Activated naive CD4-positive, alpha-beta T cell treated with anti-CD3 and anti-CD28 coated beads, Interleukin-2, amount 10 ng/mL, durations not matched to agents 7 days and 5 days (primary cell): ENCODE measurements around the gene OR10H1.
"Not testable (repeated sequence)": the region's sequence is repeated elsewhere in the genome, so short reads cannot be mapped to it uniquely, and the experiment has no call there.

Experiments used
- CTCF ChIA-PET: fragments of 350-600 bp; sonication (Branson Sonifier 250); formaldehyde crosslinking; loops from one replicate; lab custom pipeline; 2021; ENCODE audit warnings: antibody characterized with exemption; lab: Charles Lee
- DNase-seq: peaks from one replicate; pipeline ENCODE4 v3.0.0-alpha.2; 2020
- H3K27ac Mint-ChIP-seq: one replicate; pipeline ENCODE4 v1.8.0; 2021; ENCODE audit warnings: mild to moderate bottlenecking, moderate library complexity, mixed read lengths
- H3K27me3 Mint-ChIP-seq: one replicate; pipeline ENCODE4 v1.8.0; 2021; ENCODE audit warnings: mild to moderate bottlenecking, mixed read lengths
- H3K36me3 Mint-ChIP-seq: one replicate; pipeline ENCODE4 v1.8.0; 2021; ENCODE audit warnings: mixed read lengths
- H3K4me1 Mint-ChIP-seq: one replicate; pipeline ENCODE4 v1.8.0; 2021; ENCODE audit warnings: mixed read lengths
- H3K4me3 Mint-ChIP-seq: one replicate; pipeline ENCODE4 v1.8.0; 2021; ENCODE audit warnings: mild to moderate bottlenecking, moderate library complexity, mixed read lengths
- H3K9me3 Mint-ChIP-seq: one replicate; pipeline ENCODE4 v1.8.0; 2021; ENCODE audit warnings: mixed read lengths

Gene OR10H1

DNA sequence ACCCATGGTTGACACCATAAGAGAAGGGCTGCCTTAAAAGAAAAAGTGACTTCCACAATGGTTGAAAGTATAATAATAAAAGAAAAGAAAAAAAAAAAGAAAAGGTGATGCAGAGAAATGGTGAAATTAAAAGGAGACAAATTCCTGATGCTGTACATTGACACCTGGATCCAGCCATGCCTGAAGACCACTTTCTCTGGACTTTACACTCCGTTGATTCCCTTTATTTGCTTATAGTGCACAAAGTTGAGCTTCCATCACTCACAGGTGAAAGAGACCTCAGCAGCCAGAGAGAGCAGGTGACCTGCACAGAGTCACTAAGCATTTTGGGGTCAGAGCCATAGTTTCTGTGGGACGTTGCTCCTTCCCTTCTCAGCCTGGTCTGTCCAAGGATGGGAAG is 40.2 kb downstream of the OR10H1 start:
- no peaks in the 10 kb centered on the region for H3K4me1 Mint-ChIP-seq
- CTCF ChIA-PET: no interaction called here
- no peak overlapping the region for H3K4me3 Mint-ChIP-seq
- H3K27ac Mint-ChIP-seq: no peak overlapping the region
- no peaks in the 10 kb centered on the region for H3K9me3 Mint-ChIP-seq
- no peak for DNase-seq
- no peaks in the 10 kb centered on the region for H3K36me3 Mint-ChIP-seq
- H3K27me3 Mint-ChIP-seq: peaks cover 15% of the 10 kb centered on the region

DNA sequence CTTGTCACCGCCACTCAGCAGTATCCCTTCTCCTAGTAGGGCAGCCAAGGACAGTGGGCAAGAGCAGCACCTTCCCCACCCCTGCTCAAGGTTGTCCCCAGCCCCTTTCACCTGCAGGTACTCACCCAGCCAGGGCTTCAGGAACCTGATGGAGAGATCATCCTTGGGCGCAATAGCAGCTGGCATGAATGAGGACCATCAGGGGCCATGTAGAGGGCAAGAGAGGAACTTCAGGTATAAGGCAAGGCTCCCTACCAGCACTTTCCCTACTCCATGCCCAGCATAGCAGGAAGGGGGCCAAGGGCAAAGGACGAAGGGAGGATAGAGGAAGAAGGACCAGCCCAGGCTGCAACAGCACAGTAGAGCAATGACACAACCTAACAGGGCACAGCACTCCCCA is 41.3 kb downstream of the OR10H1 start:
- CTCF ChIA-PET, H3K36me3 Mint-ChIP-seq, DNase-seq, H3K27ac Mint-ChIP-seq, H3K4me3 Mint-ChIP-seq, H3K9me3 Mint-ChIP-seq, H3K4me1 Mint-ChIP-seq: not testable (repeated sequence)
- peaks cover 15% of the 10 kb centered on the region for H3K27me3 Mint-ChIP-seq

- CTCF ChIA-PET: no interaction called here
- peaks cover 8% of the 10 kb centered on the region for H3K27me3 Mint-ChIP-seq
- no peak overlapping the region for H3K4me3 Mint-ChIP-seq
- H3K9me3 Mint-ChIP-seq: no peaks in the 10 kb centered on the region
- DNase-seq: peak; percentile 39
- H3K36me3 Mint-ChIP-seq: no peaks in the 10 kb centered on the region
- H3K4me1 Mint-ChIP-seq: no peaks in the 10 kb centered on the region
- H3K27ac Mint-ChIP-seq: no peak overlapping the region
Measured at GRCh38 chr19:15769586-15769985, 45.9 kb downstream of the OR10H1 start.

DNA sequence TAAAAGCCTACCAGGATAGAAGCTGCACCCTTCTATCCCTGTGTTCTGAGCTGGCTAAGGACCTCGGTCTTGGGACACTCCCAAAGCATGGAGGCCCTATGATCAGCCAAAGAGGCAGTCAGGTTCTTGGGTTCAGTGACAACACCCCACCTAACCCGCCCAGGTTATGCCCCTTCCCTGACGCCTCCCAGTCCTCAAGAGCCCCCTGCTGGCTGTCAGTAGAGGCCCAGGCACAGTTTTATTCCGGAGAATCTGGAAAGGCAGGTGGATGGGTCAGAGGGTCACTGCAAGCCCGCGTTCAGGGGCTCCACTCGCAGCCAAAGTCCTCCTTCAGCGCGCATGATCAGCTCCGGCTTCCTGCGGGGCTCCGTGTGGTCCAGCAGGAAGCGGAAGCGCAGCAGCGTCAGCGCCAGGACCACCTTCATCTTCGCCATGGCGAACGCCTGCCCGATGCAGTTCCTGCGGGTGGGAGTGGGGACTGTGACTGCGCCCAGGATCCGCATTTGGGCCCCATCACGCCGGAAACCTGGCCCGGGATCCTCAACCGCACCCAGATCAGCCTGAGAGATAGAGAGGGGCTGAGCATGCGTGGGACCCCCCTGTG is 55.4 kb downstream of the OR10H1 start:
- Mint-ChIP-seq H3K27me3 (peaks cover 47% of the 10 kb centered on the region), H3K27ac (no peak overlapping the region), H3K36me3 (no peaks in the 10 kb centered on the region), H3K4me1 (peaks cover 3% of the 10 kb centered on the region), H3K4me3 (no peak overlapping the region), H3K9me3 (no peaks in the 10 kb centered on the region)
- CTCF ChIA-PET: no interaction called here
- DNase-seq: no peak

DNA sequence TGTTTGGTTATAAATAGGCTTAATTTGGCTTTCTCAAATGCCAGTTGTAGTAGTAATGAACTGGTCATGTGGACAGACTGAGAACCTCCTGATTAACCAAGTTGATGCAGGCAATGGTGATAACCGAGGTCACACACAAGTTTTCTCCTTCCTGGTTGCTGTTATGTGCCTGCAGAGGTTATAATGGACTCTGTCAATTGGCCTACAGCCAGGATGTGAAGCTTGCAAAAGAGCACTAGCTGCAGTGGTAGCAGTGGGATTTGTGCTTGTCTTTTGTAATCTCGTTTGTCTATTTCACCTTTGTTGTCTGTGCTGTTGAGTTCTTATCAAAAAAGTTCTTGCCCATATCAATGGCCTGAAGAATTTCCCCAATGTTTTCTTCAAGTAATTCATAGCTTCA is 57.1 kb downstream of the OR10H1 start:
- H3K27me3 Mint-ChIP-seq: peaks cover 49% of the 10 kb centered on the region
- no peaks in the 10 kb centered on the region for H3K36me3 Mint-ChIP-seq
- H3K9me3 Mint-ChIP-seq: no peaks in the 10 kb centered on the region
- CTCF ChIA-PET: no interaction called here
- H3K27ac Mint-ChIP-seq: no peak overlapping the region
- DNase-seq: no peak
- H3K4me3 Mint-ChIP-seq: no peak overlapping the region
- H3K4me1 Mint-ChIP-seq: peaks cover 3% of the 10 kb centered on the region
